ENCODE results near the gene CCER1.
"Not testable (repeated sequence)": the region's sequence is repeated elsewhere in the genome, so short reads cannot be mapped to it uniquely, and the experiment has no call there.

CCER1 gene

GRCh38 chr12:90954921-90955320 is at the start of gene CCER1:
CCER1 (minus strand) TSS chr12:90955176; CDS start chr12:90954742, 434 bp downstream.
- in situ Hi-C loops (cut with MboI; ENCODE audit: low sequenced_read_pairs): loop anchor here (25.0 kb wide), 1 partner anchor 382 kb away; no protein-coding TSS in a partner anchor

GRCh38 chr12:91003737-91004136 is 48.8 kb upstream of the CCER1 start:
- in situ Hi-C loops (cut with MboI; ENCODE audit: low sequenced_read_pairs): no loop called here

GRCh38 chr12:91001306-91001705 is 46.3 kb upstream of the CCER1 start:
- in situ Hi-C loops (cut with MboI; ENCODE audit: low sequenced_read_pairs): no loop called here

- in situ Hi-C loops (cut with MboI; ENCODE audit: low sequenced_read_pairs): no loop called here
Measured at GRCh38 chr12:90999966-91000365, 45.0 kb upstream of the CCER1 start.

GRCh38 chr12:90999527-90999926 is 44.6 kb upstream of the CCER1 start:
- in situ Hi-C loops (cut with MboI; ENCODE audit: low sequenced_read_pairs): no loop called here

GRCh38 chr12:90995010-90995409 is 40.0 kb upstream of the CCER1 start:
- in situ Hi-C loops (cut with MboI; ENCODE audit: low sequenced_read_pairs): no loop called here

- in situ Hi-C loops (cut with MboI; ENCODE audit: low sequenced_read_pairs): no loop called here
Measured at GRCh38 chr12:90991952-90992465, 37.0 kb upstream of the CCER1 start.

GRCh38 chr12:90990611-90991010 is 35.6 kb upstream of the CCER1 start:
- in situ Hi-C loops (cut with MboI; ENCODE audit: low sequenced_read_pairs): no loop called here

- in situ Hi-C loops (cut with MboI; ENCODE audit: low sequenced_read_pairs): no loop called here
Measured at GRCh38 chr12:90989686-90990111, 34.7 kb upstream of the CCER1 start.

GRCh38 chr12:90987520-90987919 is 32.5 kb upstream of the CCER1 start:
- in situ Hi-C loops (cut with MboI; ENCODE audit: low sequenced_read_pairs): no loop called here

- in situ Hi-C loops (cut with MboI; ENCODE audit: low sequenced_read_pairs): no loop called here
Measured at GRCh38 chr12:90987101-90987500, 32.1 kb upstream of the CCER1 start.

- in situ Hi-C loops (cut with MboI; ENCODE audit: low sequenced_read_pairs): not testable (repeated sequence)
Measured at GRCh38 chr12:90985331-90985730, 30.4 kb upstream of the CCER1 start.

- in situ Hi-C loops (cut with MboI; ENCODE audit: low sequenced_read_pairs): no loop called here
Measured at GRCh38 chr12:90984114-90984513, 29.1 kb upstream of the CCER1 start.

- in situ Hi-C loops (cut with MboI; ENCODE audit: low sequenced_read_pairs): no loop called here
Measured at GRCh38 chr12:90982170-90982569, 27.2 kb upstream of the CCER1 start.

GRCh38 chr12:90979951-90980350 is 25.0 kb upstream of the CCER1 start:
- in situ Hi-C loops (cut with MboI; ENCODE audit: low sequenced_read_pairs): no loop called here

- in situ Hi-C loops (cut with MboI; ENCODE audit: low sequenced_read_pairs): no loop called here
Measured at GRCh38 chr12:90979019-90979418, 24.0 kb upstream of the CCER1 start.

- in situ Hi-C loops (cut with MboI; ENCODE audit: low sequenced_read_pairs): no loop called here
Measured at GRCh38 chr12:90978117-90978770, 23.3 kb upstream of the CCER1 start.

GRCh38 chr12:90977224-90977623 is 22.2 kb upstream of the CCER1 start:
- in situ Hi-C loops (cut with MboI; ENCODE audit: low sequenced_read_pairs): no loop called here

GRCh38 chr12:90974286-90974685 is 19.3 kb upstream of the CCER1 start:
- in situ Hi-C loops (cut with MboI; ENCODE audit: low sequenced_read_pairs): loop anchor here (25.0 kb wide), 1 partner anchor 363 kb away; no protein-coding TSS in a partner anchor

- in situ Hi-C loops (cut with MboI; ENCODE audit: low sequenced_read_pairs): loop anchor here (25.0 kb wide), 1 partner anchor 365 kb away; no protein-coding TSS in a partner anchor
Measured at GRCh38 chr12:90972226-90972625, 17.2 kb upstream of the CCER1 start.

GRCh38 chr12:90970911-90971310 is 15.9 kb upstream of the CCER1 start:
- in situ Hi-C loops (cut with MboI; ENCODE audit: low sequenced_read_pairs): loop anchor here (25.0 kb wide), 1 partner anchor 366 kb away; no protein-coding TSS in a partner anchor

GRCh38 chr12:90970471-90970870 is 15.5 kb upstream of the CCER1 start:
- in situ Hi-C loops (cut with MboI; ENCODE audit: low sequenced_read_pairs): loop anchor here (25.0 kb wide), 1 partner anchor 367 kb away; no protein-coding TSS in a partner anchor
